ENCODE measurements around the gene DNAAF8.
A peak's percentile ranks its signal among the peaks of the same experiment; 100 is the strongest.

Gene DNAAF8

DNA sequence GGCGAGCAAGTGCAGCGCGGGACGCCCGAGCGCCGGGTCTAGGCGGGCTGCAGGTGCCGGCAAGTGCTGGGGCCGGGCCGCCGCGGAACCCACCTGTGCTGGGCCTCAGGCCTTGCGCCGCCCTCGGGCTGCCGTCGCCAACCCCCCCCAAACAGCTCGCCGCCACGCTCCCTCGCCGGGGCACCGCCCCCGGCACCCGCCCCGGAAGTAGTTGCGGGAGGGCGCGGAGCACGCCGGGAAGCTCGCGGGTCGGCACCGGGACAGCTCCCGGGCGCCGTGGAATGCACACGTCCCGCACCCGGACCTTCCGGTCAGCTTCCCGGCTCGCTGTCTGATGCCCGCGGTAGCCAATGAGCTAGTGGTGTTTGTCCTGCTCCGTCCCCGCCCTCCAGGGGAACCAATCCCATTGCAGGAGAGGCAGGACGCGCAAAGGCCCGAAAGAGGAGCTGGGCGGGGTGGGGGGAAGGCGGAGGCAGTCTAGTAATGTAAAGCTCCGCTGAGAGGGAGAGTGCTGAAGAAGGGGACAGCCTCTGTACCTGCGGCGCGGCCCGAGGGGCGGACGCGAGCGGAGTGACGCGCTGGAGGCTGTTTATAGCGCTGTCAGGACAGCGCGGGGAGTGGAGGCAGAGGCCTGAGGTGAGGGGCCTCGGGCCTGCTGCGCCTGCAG is at the start of gene DNAAF8, which contains the start of gene ANKS3:
Gene DNAAF8 (plus strand): TSS at position 475 of the 667 bp plus-strand sequence. CDS start 1,978 bp downstream, outside the sequence.
Gene ANKS3 (minus strand): TSS at position 209 of the 667 bp plus-strand sequence. CDS start 4,122 bp downstream, outside the sequence.
- peak; percentile 98 for DNase-seq

DNA sequence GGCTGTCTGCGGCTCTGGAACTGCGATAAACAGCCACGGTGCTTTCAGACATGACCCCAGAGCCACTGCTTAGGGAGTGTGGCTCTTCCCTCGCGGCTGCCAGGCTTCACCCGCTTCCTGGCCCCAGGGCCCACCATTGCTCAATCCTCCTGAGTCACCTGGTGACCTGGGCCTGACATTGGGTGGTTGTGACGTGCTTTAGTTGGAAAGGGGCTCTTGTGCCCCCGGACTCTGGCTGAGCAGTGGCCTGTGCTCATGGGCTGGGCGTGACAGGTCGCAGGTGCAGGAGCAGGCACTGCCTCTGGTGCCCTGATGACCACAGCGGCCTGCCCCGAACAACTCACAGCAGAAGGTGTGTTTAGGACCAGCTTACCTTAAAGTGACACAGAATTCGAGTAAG is 49.6 kb upstream of the DNAAF8 start:
- DNase-seq = no peak

DNA sequence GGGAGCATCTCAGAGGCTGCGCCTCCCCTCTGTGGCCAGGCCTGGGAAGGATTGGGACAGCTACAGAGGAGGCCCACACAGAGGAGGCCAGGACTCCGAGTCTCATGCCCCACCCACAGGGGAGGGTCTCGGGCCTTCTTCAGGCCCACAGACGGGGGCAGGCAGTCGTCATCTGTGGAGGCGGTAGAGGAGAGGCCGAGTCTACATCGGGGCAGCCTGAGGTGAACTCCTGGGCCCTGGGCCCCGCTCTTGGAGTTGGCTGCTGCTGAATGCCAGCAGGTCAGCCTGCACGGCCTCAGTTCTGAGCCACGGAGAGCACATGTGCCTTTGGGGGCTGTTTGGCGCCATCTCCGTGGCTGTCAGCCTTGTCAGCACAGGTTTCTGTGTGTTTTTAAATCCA is 49.0 kb upstream of the DNAAF8 start:
- no peak for DNase-seq

DNA sequence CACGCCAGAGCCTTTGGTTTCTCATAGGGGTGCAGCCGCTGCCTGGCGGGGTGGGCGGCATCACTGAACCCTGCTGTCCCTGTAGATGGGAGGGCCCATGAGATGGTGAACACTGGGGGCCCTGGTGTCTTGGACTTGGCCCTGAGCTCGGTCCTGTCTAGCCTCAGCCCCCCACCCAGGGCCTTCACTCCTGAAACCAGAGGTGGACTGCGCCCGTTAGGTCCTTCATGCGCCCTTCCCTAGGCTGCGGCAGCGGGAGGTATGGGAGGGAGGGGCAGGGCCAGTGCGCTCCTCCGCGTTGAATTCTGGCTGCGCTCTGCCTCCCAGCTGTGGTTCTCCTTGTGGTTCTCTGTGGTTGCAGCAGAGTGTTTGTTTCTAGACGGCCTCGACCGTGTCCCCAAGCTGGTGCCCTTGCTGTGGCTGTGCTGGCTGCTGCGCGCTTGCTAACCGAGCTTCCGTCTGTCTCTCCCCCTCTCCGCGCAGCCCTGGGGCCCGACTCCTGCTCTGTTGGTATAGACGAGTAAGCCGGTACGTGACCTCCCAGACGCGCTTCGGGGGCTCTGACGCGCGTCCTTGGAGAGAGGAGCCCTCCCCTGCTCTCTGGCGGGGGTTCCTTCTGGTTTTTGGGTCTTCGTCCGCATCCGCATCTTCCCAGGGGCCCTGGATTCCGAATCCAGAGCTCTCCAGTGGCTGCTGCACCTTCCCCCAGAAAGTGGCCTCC is 48.4 kb upstream of the DNAAF8 start:
- DNase-seq = no peak

DNA sequence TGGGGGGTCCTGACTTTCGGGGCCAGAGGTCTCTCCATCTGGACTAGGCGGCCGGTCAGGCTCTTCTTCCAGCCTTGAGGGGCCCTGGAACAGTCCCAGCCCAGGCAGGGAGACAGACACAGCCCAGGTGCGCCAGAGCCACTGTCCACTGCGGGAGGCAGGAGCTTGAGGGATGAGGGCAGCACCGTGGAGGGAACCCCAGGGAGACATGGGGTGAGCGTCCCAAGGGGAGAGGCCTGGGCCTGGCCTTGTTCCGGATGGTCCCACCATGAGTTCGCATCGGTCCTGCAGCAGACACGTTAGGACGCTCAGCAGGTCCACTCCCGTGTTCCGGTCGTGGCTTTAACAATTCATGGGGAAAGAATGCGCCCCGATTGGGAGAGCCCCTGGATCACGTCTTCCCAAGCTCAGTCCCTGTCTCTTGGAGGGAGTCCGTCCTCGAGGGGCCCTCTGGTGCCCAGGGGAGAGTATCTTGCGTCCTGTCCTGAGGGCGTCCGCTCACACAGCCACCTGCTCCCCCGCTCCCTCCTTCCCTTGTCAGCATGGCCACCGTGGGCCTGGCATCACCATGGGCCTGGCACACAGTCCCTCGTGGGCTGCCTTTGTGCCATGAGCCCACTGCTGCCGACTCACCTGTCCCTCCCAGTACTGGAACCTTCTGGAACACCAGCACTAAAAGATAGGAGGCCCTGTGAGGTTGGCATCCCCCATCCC is 47.7 kb upstream of the DNAAF8 start:
- no peak for DNase-seq

DNA sequence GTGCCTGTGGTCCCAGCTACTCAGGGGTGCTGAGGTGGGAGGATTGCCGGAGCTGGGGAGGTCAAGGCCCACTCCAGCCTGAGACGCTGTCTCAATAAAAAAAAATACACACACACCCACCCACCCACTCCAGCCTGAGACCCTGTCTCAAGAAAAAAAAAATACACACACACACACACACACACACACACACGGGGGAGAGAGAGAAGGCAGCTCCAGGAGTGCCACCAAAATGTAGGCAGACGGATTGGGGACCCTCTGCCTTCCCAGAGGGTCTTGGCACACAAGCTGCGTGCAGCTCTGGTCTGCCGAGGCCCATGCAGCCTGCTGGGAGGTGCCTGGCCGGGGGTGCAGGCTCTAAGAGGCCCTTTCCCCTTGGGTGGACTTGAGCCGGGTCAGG is 46.9 kb upstream of the DNAAF8 start:
- no peak for DNase-seq

DNA sequence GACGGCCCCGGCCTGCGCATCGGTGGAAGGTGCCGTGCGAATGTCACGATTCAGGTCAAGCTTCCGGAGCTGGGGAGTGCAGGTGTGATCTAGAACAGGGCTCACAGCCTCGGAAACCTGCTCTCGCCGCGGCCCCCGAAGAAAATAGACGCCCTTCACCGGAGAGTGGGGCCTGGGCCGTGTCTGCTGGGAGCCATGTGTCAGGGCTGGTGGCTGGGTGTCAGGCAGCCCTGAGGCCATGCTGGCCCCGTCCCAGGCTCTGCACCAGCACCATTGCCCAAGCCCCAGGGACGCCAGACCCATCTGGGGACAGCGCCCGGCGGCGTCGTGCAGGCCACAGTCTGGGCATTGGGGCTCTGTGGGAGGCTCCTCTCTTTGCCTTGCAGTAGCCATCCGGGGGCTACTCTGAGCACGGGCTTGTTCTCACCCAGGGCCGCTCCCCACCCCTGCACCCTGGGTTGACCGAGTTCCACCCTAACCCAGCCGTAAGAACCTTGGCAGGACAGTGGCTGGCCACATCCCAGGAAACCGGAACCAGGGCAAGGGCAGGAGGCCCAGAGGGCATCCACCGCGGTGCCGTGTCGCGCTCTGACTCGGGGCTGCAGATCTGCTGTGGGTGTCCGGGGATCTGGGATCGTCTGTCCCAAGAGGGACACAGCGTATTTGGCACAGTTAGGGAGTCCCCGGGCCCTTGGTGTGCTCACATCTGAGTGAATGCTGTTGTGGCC is 46.2 kb upstream of the DNAAF8 start:
- no peak for DNase-seq

DNA sequence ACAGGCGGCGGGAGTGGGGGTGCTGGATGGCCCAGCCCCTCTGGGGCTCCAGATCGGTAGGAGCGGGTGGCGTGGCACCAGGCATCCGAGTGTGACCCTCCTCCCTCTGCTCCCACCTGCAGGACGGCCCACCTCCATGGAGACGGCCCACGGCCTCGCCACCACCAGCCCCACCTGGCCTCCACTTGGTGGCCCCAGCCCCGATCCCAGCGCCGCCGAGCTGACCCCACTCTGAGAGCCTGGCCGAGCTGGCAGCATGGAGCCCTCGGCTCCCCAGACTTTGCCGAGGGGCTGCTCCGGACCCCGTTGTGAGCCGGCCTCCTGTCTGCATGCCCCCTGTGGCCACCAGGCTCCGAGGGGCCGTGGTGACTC is 45.7 kb upstream of the DNAAF8 start:
- no peak for DNase-seq

DNA sequence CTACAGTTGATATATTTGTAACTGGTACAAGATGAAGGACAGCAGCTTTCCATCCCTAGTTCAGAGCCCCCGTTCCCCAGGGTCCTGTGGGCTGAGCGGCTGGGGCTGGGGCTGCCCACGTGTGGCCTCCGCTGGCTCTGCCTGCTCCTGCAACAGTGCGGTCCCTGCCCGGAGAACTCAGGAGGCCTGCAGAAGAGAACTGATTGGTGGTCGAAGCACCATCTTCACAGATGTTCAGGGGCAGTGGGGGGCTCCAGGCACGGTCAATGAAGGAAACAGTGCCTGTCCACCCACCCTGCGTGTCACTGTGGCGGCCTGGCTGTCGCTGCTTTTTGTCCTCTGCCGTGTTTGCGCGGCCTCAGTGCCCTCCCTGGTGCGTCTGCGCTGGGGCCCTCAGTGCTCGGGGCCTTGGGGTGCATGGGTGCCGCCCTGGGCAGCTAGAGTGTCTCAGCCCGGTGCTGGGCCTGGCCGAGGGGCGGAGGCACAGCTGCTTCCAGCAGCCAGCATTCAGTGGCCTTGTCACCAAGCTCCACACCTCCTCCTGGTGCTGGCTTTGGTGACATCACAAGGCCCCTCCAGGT is 45.2 kb upstream of the DNAAF8 start:
- DNase-seq = no peak

DNA sequence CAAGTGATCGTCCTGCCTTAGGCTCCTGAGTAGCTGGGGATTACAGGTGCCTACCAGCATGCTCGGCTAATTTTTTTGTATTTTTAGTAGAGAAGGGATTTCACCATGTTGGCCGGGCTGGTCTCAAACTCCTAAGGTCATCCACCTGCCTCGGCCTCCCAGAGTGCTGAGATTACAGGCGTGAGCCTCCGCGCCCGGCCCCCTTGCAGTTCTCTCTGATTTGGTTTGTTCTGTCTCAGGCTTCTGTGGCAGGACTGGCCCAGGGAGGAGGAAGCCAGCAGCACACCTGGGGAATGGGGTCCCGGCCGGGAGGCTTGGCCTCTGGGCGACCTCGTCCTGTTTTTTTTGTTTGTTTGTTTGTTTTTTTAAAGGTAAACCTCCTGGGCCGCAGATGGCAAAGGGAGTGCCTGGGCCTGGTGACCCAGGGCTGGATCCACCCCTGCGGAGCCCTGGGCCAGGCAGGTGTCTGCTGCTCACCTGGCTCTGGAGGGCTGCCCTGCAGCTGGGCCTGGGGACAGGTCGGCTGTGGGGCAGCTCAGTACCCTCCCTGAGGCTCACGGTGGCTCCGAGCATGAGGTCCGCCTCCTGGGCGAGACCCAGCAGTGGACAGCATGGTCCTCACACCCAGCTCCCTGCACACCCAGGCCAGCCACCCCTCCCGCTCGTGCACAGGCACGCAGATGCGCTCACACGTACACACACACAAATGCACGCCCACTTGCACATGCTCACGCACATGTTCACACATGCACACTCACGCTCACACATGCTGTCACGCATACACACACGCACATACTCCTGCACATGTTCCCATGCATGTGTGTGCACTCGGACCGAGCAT is 44.3 kb upstream of the DNAAF8 start:
- no peak for DNase-seq

DNA sequence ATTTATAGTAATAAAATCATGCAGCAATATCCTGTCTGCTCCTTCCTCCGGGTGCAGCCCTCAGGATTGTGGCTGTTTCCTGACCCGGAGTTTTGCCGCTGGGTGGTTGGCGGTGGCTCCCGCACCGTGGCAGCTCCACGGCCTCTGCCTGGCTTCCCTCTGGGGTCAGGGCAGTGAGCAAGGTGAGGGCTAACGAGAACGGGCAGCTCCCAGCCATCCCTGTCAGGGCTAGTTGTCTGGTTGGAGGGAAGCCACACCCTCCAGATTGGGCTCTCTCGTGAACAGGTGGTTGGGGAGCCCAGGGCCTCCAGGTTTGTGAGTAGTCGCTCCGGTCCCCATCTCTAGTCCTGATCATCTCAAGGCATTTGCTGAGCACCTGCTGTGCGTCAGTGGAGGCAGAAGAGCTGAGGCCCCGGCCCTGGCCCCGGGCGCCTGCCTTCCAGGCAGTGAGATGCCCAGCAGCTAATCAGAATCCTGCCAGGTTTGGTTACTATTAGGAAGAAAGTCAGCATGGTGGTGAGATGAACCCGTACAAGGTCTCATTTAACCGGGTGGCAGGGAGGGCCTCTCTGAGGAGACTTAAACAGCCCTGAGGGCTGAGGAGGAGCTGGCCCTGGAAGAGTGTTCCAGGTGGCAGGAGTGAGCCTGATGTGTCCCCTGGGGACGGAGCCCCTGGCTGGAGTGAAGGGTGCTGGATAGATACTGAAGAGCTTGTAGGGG is 43.2 kb upstream of the DNAAF8 start:
- no peak for DNase-seq

DNA sequence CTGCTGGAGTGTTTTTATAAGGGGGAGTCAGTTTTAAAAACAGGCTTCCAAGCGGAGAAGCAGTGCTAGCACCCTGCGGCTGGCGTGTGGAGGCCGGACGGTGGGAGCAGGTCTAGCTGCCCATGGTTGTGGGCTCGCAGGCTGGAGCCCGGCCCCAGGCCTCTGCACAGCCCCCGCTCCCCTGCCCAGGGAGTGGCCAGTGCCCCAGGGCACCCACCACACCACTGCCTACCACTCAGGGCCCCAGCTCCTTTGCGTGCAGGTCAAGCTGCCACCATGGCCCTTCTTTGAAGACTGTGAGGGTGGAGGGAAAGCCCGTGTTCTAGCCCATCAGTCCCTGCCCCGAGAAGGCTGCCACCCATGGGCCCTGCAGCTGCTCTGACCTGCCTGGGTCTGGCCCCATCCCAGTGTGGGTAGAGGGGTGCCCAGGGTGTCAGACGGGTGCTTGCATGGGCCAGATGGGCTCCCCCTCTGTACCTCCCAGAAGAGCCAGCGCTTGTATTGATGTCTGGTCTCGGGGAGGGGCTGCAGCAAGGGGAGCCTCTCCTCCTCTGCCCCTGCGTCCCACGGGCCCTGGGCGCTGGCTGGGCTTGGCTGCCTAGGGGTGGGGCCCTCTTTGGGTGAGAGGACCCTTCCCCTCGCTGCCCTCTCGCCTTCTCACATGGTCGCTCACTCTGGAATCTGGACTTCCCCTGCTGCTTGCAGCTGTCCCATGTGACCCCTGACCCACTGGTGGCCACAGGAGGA is 42.5 kb upstream of the DNAAF8 start:
- no peak for DNase-seq

DNA sequence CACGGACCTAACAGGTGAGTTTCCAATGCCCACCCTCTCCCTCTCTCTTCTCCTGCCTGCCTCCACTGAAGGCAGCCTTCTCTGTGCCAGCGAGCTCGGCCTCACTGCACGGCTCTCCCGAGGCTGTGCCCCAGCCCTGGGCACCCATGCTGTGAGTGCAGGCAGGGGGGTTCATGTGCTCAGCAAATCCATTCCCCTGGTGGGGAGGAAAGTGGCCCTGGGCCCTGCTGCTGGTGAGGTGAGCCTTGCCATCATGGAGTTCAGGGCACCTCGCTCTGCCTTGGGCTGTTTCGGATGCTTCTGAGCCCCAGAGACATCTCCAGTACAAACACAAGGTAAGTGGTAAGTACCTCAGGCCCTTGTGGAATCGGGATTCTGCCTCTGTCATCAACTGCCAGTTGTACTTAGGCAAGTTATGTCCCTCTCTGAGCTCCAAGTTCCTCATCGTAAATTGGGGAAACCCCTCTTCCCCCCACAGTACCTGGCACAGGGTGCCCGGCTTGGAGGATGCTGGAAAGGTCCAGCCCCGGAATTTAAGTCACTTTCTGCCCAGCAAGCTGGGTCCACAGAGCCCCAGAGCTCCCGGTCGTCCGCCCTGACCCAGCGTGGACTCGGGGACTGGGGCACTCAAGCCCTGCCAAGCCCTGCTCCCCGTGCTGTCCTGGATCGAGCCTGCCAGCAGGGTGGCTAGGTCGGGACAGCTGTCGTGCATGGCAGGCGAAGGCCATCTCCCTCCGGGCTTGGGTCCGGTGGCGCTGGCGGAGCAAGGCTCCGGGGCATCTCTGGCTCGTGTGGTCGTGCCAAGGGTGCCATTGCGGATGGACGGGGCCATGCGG is 41.7 kb upstream of the DNAAF8 start:
- DNase-seq = no peak

DNA sequence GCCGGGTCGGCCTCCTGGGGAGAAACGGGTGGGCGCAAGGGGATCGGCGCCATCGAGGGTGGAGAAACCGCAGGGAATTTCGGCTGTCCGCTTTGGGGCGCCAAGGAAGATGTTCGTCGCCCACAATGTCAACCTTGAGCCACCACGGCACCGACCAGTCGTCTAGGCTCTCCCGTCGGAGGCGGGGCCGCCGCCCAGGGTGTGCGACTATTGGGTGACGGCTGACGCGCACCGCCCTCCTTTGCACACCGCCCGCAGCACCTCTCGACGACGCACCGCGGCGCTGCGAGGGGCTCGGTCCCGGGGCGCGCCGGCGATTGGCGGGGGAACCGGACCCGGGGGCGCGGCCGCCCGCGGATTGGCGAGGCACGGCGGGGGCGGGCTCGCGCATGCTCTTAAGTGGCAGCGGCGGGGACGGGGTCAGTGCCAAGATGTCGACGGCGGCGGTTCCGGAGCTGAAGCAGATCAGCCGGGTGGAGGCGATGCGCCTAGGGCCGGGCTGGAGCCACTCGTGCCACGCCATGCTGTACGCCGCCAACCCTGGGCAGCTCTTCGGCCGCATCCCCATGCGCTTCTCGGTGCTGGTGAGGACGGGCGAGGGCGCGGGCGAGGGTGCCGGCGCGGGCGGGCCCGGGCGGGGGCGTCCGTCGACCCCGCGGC is 40.9 kb upstream of the DNAAF8 start, which contains the start of gene NUDT16L1:
Gene NUDT16L1 (plus strand): TSS at position 267 of the 660 bp plus-strand sequence. CDS start 165 bp downstream, at position 432.
- DNase-seq = peak; percentile 95

DNA sequence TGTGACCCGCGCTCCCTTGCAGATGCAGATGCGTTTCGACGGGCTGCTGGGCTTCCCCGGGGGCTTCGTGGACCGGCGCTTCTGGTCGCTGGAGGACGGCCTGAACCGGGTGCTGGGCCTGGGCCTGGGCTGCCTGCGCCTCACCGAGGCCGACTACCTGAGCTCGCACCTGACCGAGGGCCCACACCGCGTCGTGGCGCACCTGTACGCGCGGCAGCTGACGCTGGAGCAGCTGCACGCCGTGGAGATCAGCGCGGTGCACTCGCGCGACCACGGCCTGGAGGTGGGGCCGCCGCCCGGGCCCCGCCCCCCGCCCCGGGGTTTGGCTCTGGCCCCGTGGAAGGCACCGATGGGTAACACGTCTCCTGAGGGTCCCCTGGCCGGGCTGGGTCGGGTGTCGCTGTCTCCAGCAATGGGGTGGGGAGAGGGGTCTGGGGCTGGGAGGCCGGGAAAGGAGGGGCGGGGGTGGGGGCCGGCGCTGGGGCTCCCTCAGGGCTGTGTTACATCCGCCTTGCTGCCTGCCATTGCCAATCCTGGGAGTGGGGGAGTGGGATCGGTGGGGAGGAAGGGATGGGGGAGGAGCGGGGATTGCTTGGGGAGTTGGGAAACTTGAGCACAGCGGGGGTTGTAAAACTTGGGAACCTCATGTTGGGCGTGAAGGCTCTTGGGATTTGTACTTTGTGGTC is 40.2 kb upstream of the DNAAF8 start:
- peak; percentile 41 for DNase-seq

DNA sequence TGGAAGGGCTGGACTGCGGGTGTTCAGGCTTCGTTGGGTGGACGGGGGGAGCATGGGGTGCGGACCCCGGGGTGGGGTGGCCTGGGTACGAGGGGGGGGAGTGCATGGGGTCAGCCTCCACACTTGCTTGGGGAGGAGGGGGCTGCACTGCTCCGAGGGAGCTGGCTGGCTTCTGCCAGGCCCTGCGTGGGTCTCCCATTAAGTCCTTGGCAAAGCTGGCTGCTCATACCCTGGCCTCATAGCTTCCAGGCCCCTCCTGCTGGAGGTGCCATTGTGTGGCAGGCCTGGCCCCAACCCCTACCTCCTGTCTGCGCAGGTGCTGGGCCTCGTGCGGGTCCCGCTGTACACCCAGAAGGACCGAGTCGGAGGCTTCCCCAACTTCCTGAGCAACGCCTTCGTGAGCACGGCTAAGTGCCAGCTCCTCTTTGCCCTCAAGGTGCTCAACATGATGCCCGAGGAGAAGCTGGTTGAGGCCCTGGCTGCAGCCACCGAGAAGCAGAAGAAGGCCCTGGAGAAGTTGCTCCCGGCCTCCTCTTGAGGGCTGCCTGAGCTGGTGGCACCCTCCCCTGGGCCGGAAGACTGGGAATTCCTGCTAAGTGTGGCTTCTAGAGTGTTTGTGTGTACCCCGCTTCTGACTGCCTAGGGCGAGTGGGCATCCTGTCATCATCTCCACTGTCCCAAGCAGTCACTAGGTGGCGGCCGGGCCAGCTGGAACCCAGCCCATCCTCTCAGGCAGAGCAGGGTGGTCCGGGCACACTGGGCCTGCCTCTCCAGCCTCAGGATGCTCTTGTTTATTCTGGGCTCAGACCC is 39.5 kb upstream of the DNAAF8 start:
- no peak for DNase-seq

Measured in EL (cell line).